Sigmoid colon (tissue), 7 donors: ENCODE measurements around the gene LRFN2. TPM values are rescaled to one million over a fixed set of nuclear protein-coding genes. Genes with fewer than 3 reads are reported as not detected.

Experiments used
- DNase-seq: peaks from one replicate; pipeline ENCODE4 v3.0.0-alpha.2; 2019
- H3K27ac ChIP-seq, 4 donors: fragments of 200-600 bp; sonication (generic); one replicate each; pipeline ENCODE4 v1.5.1; 2016 to 2019; ENCODE audit warnings: mild to moderate bottlenecking in 1 of 4
- H3K27me3 ChIP-seq, 3 donors: fragments of 200-600 bp; sonication (generic); one replicate each; pipeline ENCODE4 v1.5.1; 2019; ENCODE audit warnings: mild to moderate bottlenecking in 1 of 3
- H3K36me3 ChIP-seq, 4 donors: fragments of 200-600 bp; sonication (generic); one replicate each; pipeline ENCODE4 v1.5.1; 2016 to 2019
- H3K4me1 ChIP-seq, 4 donors: fragments of 200-600 bp; sonication (generic); one replicate each; pipeline ENCODE4 v1.5.1; 2017 to 2019
- H3K4me3 ChIP-seq, 4 donors: fragments of 200-600 bp; sonication (generic); one replicate each; pipeline ENCODE4 v1.5.1; 2017 to 2019; ENCODE audit warnings: mild to moderate bottlenecking in 2 of 4, moderate library complexity in 1 of 4
- H3K9me3 ChIP-seq, 4 donors: fragments of 200-600 bp in 3 of 4; sonication (generic) in 3 of 4; one replicate each; pipeline versions ENCODE4 v1.5.1 to v1.6.1; 2013 to 2019
- CTCF ChIP-seq, 4 experiments: fragments of 450-650 bp in 3 of 4; fragments of 200-600 bp in 1 of 4; IDR thresholded peaks; one replicate each; pipeline ENCODE4 v1.5.1; 2016 to 2019; ENCODE audit warnings: antibody characterized with exemption in 4 of 4, mild to moderate bottlenecking in 3 of 4, moderate library complexity in 2 of 4
- EP300 ChIP-seq, 4 donors: sonication (generic); formaldehyde crosslinking; IDR thresholded peaks; one replicate each; pipeline ENCODE4 v1.6.1; 2017; ENCODE audit warnings: antibody characterized with exemption in 4 of 4
- POLR2A ChIP-seq, 2 donors: fragments of 450-650 bp; IDR thresholded peaks; one replicate each; pipeline ENCODE4 v1.6.1; 2016; ENCODE audit warnings: antibody characterized with exemption in 2 of 2, mild to moderate bottlenecking in 2 of 2, moderate library complexity in 2 of 2
- POLR2AphosphoS5 ChIP-seq, 4 donors: sonication (generic); formaldehyde crosslinking; IDR thresholded peaks; one replicate each; pipeline ENCODE4 v1.6.1; 2017; ENCODE audit warnings: antibody characterized with exemption in 4 of 4
- WGBS, 2 donors: extraction: QIAGEN DNeasy Blood & Tissue Kit; methylation state at CpG; one replicate each; pipeline ENCODE4 v1.1.7; 2013; 5-methylcytosine and 5-hydroxymethylcytosine counted together
- intact Hi-C: fragments of 100-400 bp; cut with DNase I; formaldehyde crosslinking; loops from one replicate; pipeline ENCODE4 v1.15.1; 2023
- polyA plus RNA-seq, 3 donors: library from polyadenylated mRNA; stranded (reverse); fragments of 200-250 nt; gene quantifications; one replicate each; pipeline ENCODE4 v1.2.3, GENCODE V29; 2013
- total RNA-seq, 4 donors: library from RNA; depleted of rRNA; stranded (reverse); fragments of >200 nt; gene quantifications; one replicate each; pipeline ENCODE4 v1.1.0, GENCODE V29; 2016
- donor health status: healthy with polysubstance abuse.
- donor health status: Bipolar disorder and iron deficiency.
- donor health status: healthy.

The LRFN2 gene
- total and polyA plus RNA-seq, 7 donors: 0.10 to 0.60 (median 0.49) TPM; not detected in 4

- DNase-seq: no peak
- Histone ChIP-seq H3K36me3 (no peaks in the 10 kb centered on the region), H3K4me3 (no peak overlapping the region), H3K9me3 (no peaks in the 10 kb centered on the region), H3K27ac (no peak overlapping the region), H3K27me3 (peaks cover 0 to 8% (median 0%) of the 10 kb centered on the region in 3 donors), H3K4me1 (no peaks in the 10 kb centered on the region)
- WGBS, 2 donors: 90 to 91% methylated on average over 6 of the region's 6 CpGs
- TF ChIP-seq POLR2A (IDR thresholded peaks at IDR 0.05): no peak
- no peak for TF ChIP-seq EP300 (IDR thresholded peaks at IDR 0.05)
- no peak for TF ChIP-seq CTCF (IDR thresholded peaks at IDR 0.05)
- TF ChIP-seq POLR2AphosphoS5 (IDR thresholded peaks at IDR 0.05): no peak
- intact Hi-C loops: no loop called here
Observed at GRCh38 chr6:40476673-40477072, 110.5 kb downstream of the LRFN2 start.

- Histone ChIP-seq H3K36me3 (no peaks in the 10 kb centered on the region), H3K4me1 (no peaks in the 10 kb centered on the region), H3K27me3 (peaks cover 0 to 8% (median 0%) of the 10 kb centered on the region in 3 donors), H3K9me3 (no peaks in the 10 kb centered on the region), H3K27ac (no peak overlapping the region), H3K4me3 (no peak overlapping the region)
- no peak for DNase-seq
- no peak for TF ChIP-seq CTCF (IDR thresholded peaks at IDR 0.05)
- TF ChIP-seq POLR2A (IDR thresholded peaks at IDR 0.05): no peak
- no peak for TF ChIP-seq POLR2AphosphoS5 (IDR thresholded peaks at IDR 0.05)
- TF ChIP-seq EP300 (IDR thresholded peaks at IDR 0.05): no peak
- intact Hi-C loops: no loop called here
- 88 to 94% methylated on average over 3 of the region's 3 CpGs for WGBS, 2 donors
Observed at GRCh38 chr6:40474937-40475336, 112.2 kb downstream of the LRFN2 start.

GRCh38 chr6:40473026-40473425, 114.1 kb downstream of the LRFN2 start:
- H3K27ac ChIP-seq: no peak overlapping the region
- H3K9me3 ChIP-seq: no peaks in the 10 kb centered on the region
- peaks cover 0 to 8% (median 0%) of the 10 kb centered on the region in 3 donors for H3K27me3 ChIP-seq
- H3K4me3 ChIP-seq: no peak overlapping the region
- TF ChIP-seq POLR2A (IDR thresholded peaks at IDR 0.05): no peak
- no peak for TF ChIP-seq CTCF (IDR thresholded peaks at IDR 0.05)
- no peak for TF ChIP-seq POLR2AphosphoS5 (IDR thresholded peaks at IDR 0.05)
- no peak for TF ChIP-seq EP300 (IDR thresholded peaks at IDR 0.05)
- 19 to 66% methylated on average over 6 of the region's 6 CpGs for WGBS, 2 donors
- H3K36me3 ChIP-seq: no peaks in the 10 kb centered on the region
- no peak for DNase-seq
- H3K4me1 ChIP-seq: no peaks in the 10 kb centered on the region
- intact Hi-C loops: no loop called here

- no peak overlapping the region for H3K4me3 ChIP-seq
- TF ChIP-seq POLR2A (IDR thresholded peaks at IDR 0.05) (no peak), CTCF (IDR thresholded peaks at IDR 0.05) (no peak), EP300 (IDR thresholded peaks at IDR 0.05) (no peak), POLR2AphosphoS5 (IDR thresholded peaks at IDR 0.05) (no peak)
- H3K36me3 ChIP-seq: no peaks in the 10 kb centered on the region
- intact Hi-C loops: no loop called here
- no peaks in the 10 kb centered on the region for H3K4me1 ChIP-seq
- no peak for DNase-seq
- peaks cover 0 to 4% (median 0%) of the 10 kb centered on the region in 3 donors for H3K27me3 ChIP-seq
- 14 to 39% methylated on average over 5 of the region's 5 CpGs for WGBS, 2 donors
- H3K9me3 ChIP-seq: no peaks in the 10 kb centered on the region
- H3K27ac ChIP-seq: no peak overlapping the region
Observed at GRCh38 chr6:40472353-40472752, 114.8 kb downstream of the LRFN2 start.

- no peaks in the 10 kb centered on the region for H3K4me1 ChIP-seq
- WGBS, 2 donors: 83 to 86% methylated on average over 4 of the region's 4 CpGs
- TF ChIP-seq EP300 (IDR thresholded peaks at IDR 0.05) (no peak), POLR2AphosphoS5 (IDR thresholded peaks at IDR 0.05) (no peak), CTCF (IDR thresholded peaks at IDR 0.05) (no peak), POLR2A (IDR thresholded peaks at IDR 0.05) (no peak)
- no peaks in the 10 kb centered on the region for H3K9me3 ChIP-seq
- intact Hi-C loops: no loop called here
- no peak overlapping the region for H3K27ac ChIP-seq
- no peak overlapping the region for H3K4me3 ChIP-seq
- no peaks in the 10 kb centered on the region for H3K36me3 ChIP-seq
- DNase-seq: no peak
- H3K27me3 ChIP-seq: no peaks in the 10 kb centered on the region
Observed at GRCh38 chr6:40471243-40471642, 115.9 kb downstream of the LRFN2 start.
